IMR-90 (cell line): ENCODE results near the gene ATG10. TPM values are rescaled to one million over a fixed set of nuclear protein-coding genes. Genes with fewer than 3 reads are reported as not detected.

Experiments
- ATAC-seq: fragments of 200-7000 bp; cut with Tn5 transposase; 2 replicates; pipeline ENCODE4 v1.9.1; 2020; ENCODE audit warnings: low read depth, mild to moderate bottlenecking, moderate library complexity
- BruUV-seq: library from RNA; stranded (reverse); fragments of 400-500 nt; replicated peaks from 2 replicates; lab custom pipeline; 2021; lab: Mats Ljungman, UMichigan
- CTCF ChIA-PET: fragments of 300-600 bp; formaldehyde crosslinking; extraction: SDS; loops from one replicate; lab custom pipeline; 2021; ENCODE audit warnings: antibody characterized with exemption; lab: Yijun Ruan, JAX
- POLR2A ChIA-PET: fragments of 300-600 bp; sonication (Branson Sonifier 250); formaldehyde crosslinking; loops from one replicate; lab custom pipeline; 2022; ENCODE audit warnings: antibody characterized with exemption; ENCODE audit not compliant: unreplicated experiment; lab: Charles Lee
- DNase-seq: peaks from one replicate; pipeline ENCODE4 v3.0.0; 2013
- H2AFZ ChIP-seq: replicated peaks from 2 replicates; pipeline ENCODE3; 2013; ENCODE audit warnings: low read length, mild to moderate bottlenecking; ENCODE audit not compliant: poor library complexity
- H2AK5ac ChIP-seq: 2 replicates; pipeline ENCODE4 v1.6.1; 2013; ENCODE audit warnings: low read depth, low read length, inconsistent platforms
- H2AK9ac ChIP-seq: replicated peaks from 2 replicates; pipeline ENCODE3; 2013; ENCODE audit warnings: mild to moderate bottlenecking, low read depth, low read length, moderate library complexity; ENCODE audit not compliant: poor library complexity
- H2BK120ac ChIP-seq: 2 replicates; pipeline ENCODE4 v1.6.1; 2013; ENCODE audit warnings: low read depth, low read length, inconsistent platforms
- H2BK15ac ChIP-seq: 3 replicates; pipeline ENCODE4 v1.6.1; 2013; ENCODE audit warnings: low read depth, low read length, inconsistent platforms
- H2BK20ac ChIP-seq: 2 replicates; pipeline ENCODE4 v1.6.1; 2013; ENCODE audit warnings: low read depth, mild to moderate bottlenecking, inconsistent platforms, low read length, moderate library complexity
- H2BK5ac ChIP-seq: 2 replicates; pipeline ENCODE4 v1.6.1; 2013; ENCODE audit warnings: mild to moderate bottlenecking, low read depth, low read length, inconsistent platforms; ENCODE audit not compliant: poor library complexity, severe bottlenecking
- H3K14ac ChIP-seq: replicated peaks from 2 replicates; pipeline ENCODE4 v1.6.1; 2013; ENCODE audit warnings: low read depth, low read length, inconsistent platforms
- H3K18ac ChIP-seq: 2 replicates; pipeline ENCODE4 v1.6.1; 2013; ENCODE audit warnings: low read depth, low read length, control low read depth
- H3K23ac ChIP-seq: 2 replicates; pipeline ENCODE4 v1.6.1; 2013; ENCODE audit warnings: low read depth, low read length, inconsistent platforms
- H3K27ac ChIP-seq: 2 replicates; pipeline ENCODE4 v1.5.1; 2013; ENCODE audit warnings: mild to moderate bottlenecking, control low read depth, low read length; ENCODE audit not compliant: insufficient read depth
- H3K27me3 ChIP-seq: 2 replicates; pipeline ENCODE4 v1.6.1; 2013; ENCODE audit warnings: low read length; ENCODE audit not compliant: control insufficient read depth, insufficient read depth
- H3K36me3 ChIP-seq: 2 replicates; pipeline ENCODE4 v1.6.1; 2013; ENCODE audit warnings: low read length, mixed read lengths; ENCODE audit not compliant: control insufficient read depth, insufficient read depth
- H3K4ac ChIP-seq: 2 replicates; pipeline ENCODE4 v1.6.1; 2013; ENCODE audit warnings: low read depth, low read length, inconsistent platforms
- H3K4me1 ChIP-seq: 2 replicates; pipeline ENCODE4 v1.6.1; 2013; ENCODE audit warnings: low read length, mixed read lengths; ENCODE audit not compliant: control insufficient read depth, insufficient read depth
- H3K4me2 ChIP-seq: 2 replicates; pipeline ENCODE4 v1.6.1; 2013; ENCODE audit warnings: low read depth, mild to moderate bottlenecking, control low read depth, low read length, moderate library complexity
- H3K4me3 ChIP-seq: 2 replicates; pipeline ENCODE4 v1.5.1; 2013; ENCODE audit warnings: low read depth, mild to moderate bottlenecking, control low read depth, low read length, moderate library complexity; ENCODE audit not compliant: insufficient read depth
- H3K56ac ChIP-seq: 2 replicates; pipeline ENCODE4 v1.6.1; 2013; ENCODE audit warnings: low read length, inconsistent platforms; ENCODE audit not compliant: insufficient read depth; ENCODE audit errors: extremely low read depth
- H3K79me1 ChIP-seq, 2 experiments: 2 replicates each; pipeline ENCODE4 v1.6.1; 2013; ENCODE audit warnings: low read length in 2 of 2, inconsistent platforms in 1 of 2, low read depth in 1 of 2
- H3K9ac ChIP-seq: 2 replicates; pipeline ENCODE4 v1.6.1; 2013; ENCODE audit warnings: low read depth, low read length, control low read depth
- H3K9me1 ChIP-seq: 2 replicates; pipeline ENCODE4 v1.6.1; 2013; ENCODE audit warnings: low read length, inconsistent platforms; ENCODE audit not compliant: insufficient read depth
- H3K9me3 ChIP-seq: 2 replicates; pipeline ENCODE4 v1.6.1; 2013; ENCODE audit warnings: low read length; ENCODE audit not compliant: control insufficient read depth, insufficient read depth
- H4K20me1 ChIP-seq: 2 replicates; pipeline ENCODE4 v1.6.1; 2013; ENCODE audit warnings: low read length, inconsistent platforms; ENCODE audit not compliant: insufficient read depth
- H4K5ac ChIP-seq: 2 replicates; pipeline ENCODE4 v1.6.1; 2013; ENCODE audit warnings: mild to moderate bottlenecking, low read depth, low read length, control low read depth
- H4K8ac ChIP-seq, 2 experiments: 2 replicates each; pipeline ENCODE4 v1.6.1; 2013; ENCODE audit warnings: low read depth in 2 of 2, low read length in 2 of 2, control low read depth in 1 of 2, inconsistent platforms in 1 of 2
- H4K91ac ChIP-seq: 2 replicates; pipeline ENCODE4 v1.6.1; 2013; ENCODE audit warnings: low read depth, low read length, inconsistent platforms; ENCODE audit not compliant: insufficient read depth
- RAD21 ChIP-seq: IDR thresholded peaks from 2 replicates; pipeline ENCODE4 v1.6.1; 2012; ENCODE audit warnings: low read length, improper control_type of control experiment
- WGBS, 2 experiments: methylation state at CpG; one replicate each; pipeline versions ENCODE4 v1.1.5 to v1.1.7; 2013; ENCODE audit warnings: missing lambda C conversion rate in 2 of 2; ENCODE audit not compliant: insufficient read length in 1 of 2; ENCODE audit errors: extremely low coverage in 2 of 2; 5-methylcytosine and 5-hydroxymethylcytosine counted together
- dilution Hi-C: fragments of 300-500 bp; cut with HindIII; formaldehyde crosslinking; loops from one replicate; pipeline ENCODE4 v1.14.3; 2018; ENCODE audit warnings: low sequenced_read_pairs; ENCODE audit not compliant: unreplicated experiment
- in situ Hi-C: fragments of 300-500 bp; cut with MboI; formaldehyde crosslinking; loops from 3 replicates; pipeline ENCODE4 v1.14.3; 2019; ENCODE audit warnings: low sequenced_read_pairs, inconsistent platforms, mixed read lengths
- intact Hi-C: fragments of 100-400 bp; cut with micrococcal nuclease; formaldehyde crosslinking; loops from 2 replicates; pipeline ENCODE4 v1.10.0; 2022
- polyA plus RNA-seq, 3 experiments: library from polyadenylated mRNA; depleted of rRNA; stranded (reverse); fragments of >200 nt; gene quantifications; 2 replicates each; pipeline ENCODE4 v1.2.3, GENCODE V29; 2012; ENCODE audit warnings: low replicate concordance in 1 of 3
- total RNA-seq: library from RNA; depleted of rRNA; stranded (reverse); fragments of >200 nt; gene quantifications from 2 replicates; pipeline ENCODE4 v1.2.3, GENCODE V29; 2012

Gene ATG10
- total and polyA plus RNA-seq, 2 of the 4 experiments (the other 2 are of a cell fraction): 3.4 to 8.1 TPM

GRCh38 chr5:82182662-82183061 is 210.8 kb downstream of the ATG10 start:
- Histone ChIP-seq H3K27ac (no peak overlapping the region), H2BK120ac (no peak overlapping the region), H2AK5ac (no peak overlapping the region), H3K4me1 (no peaks in the 10 kb centered on the region), H3K9ac (no peak overlapping the region), H4K91ac (no peak overlapping the region), H3K18ac (no peak overlapping the region), H3K4me2 (no peak overlapping the region), H3K9me3 (no peaks in the 10 kb centered on the region), H4K5ac (no peak overlapping the region), H2BK15ac (no peak overlapping the region), H3K36me3 (no peaks in the 10 kb centered on the region), H4K20me1 (no peaks in the 10 kb centered on the region), H3K4ac (no peak overlapping the region), H3K4me3 (no peak overlapping the region), H3K23ac (no peak overlapping the region), H3K56ac (no peak overlapping the region), H2AK9ac (no peak overlapping the region), H4K8ac (no peak overlapping the region), H3K9me1 (0 out of 2 replicates have a peak, but pooled peaks cover 3% of the 10 kb centered on the region), H3K14ac (no peak overlapping the region), H3K27me3 (no peaks in the 10 kb centered on the region), H3K79me1 (no peaks in the 10 kb centered on the region), H2AFZ (no peak overlapping the region), H2BK5ac (no peak overlapping the region), H2BK20ac (no peak overlapping the region)
- no peak for ATAC-seq
- in situ Hi-C loops: no loop called here
- WGBS, 2 experiments: 83% methylated on average over 2 of the region's 2 CpGs; no CpG with 5 or more reads in 1 of the 2 experiments
- dilution Hi-C loops: no loop called here
- BruUV-seq: no TSS peak
- intact Hi-C loops: no loop called here
- no peak for TF ChIP-seq RAD21
- POLR2A ChIA-PET: no interaction called here
- CTCF ChIA-PET: no interaction called here
- DNase-seq: no peak
